ENCODE data around the gene NAALADL1.

GRCh38 chr11:65063532-65063931, 5.2 kb upstream of the NAALADL1 start:
- TF ChIP-seq, protein P1, sequence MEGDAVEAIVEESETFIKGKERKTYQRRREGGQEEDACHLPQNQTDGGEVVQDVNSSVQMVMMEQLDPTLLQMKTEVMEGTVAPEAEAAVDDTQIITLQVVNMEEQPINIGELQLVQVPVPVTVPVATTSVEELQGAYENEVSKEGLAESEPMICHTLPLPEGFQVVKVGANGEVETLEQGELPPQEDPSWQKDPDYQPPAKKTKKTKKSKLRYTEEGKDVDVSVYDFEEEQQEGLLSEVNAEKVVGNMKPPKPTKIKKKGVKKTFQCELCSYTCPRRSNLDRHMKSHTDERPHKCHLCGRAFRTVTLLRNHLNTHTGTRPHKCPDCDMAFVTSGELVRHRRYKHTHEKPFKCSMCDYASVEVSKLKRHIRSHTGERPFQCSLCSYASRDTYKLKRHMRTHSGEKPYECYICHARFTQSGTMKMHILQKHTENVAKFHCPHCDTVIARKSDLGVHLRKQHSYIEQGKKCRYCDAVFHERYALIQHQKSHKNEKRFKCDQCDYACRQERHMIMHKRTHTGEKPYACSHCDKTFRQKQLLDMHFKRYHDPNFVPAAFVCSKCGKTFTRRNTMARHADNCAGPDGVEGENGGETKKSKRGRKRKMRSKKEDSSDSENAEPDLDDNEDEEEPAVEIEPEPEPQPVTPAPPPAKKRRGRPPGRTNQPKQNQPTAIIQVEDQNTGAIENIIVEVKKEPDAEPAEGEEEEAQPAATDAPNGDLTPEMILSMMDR (IDR thresholded peaks at IDR 0.05; ENCODE audit: insufficient read depth, low read length, poor library complexity, severe bottlenecking) = no peak
- TF ChIP-seq EZH2phosphoT487 (conservative IDR thresholded peaks at IDR 0.05; ENCODE audit: low read length) = no peak

Measured in SU-DHL-6 (cell line).